ENCODE measurements around the gene TBC1D9.
"Not testable (repeated sequence)": the region's sequence is repeated elsewhere in the genome, so short reads cannot be mapped to it uniquely, and the experiment has no call there.

The TBC1D9 gene

GRCh38 chr4:140756319-140757231 is at the start of gene TBC1D9:
Gene TBC1D9 (minus strand): TSS chr4:140756385. CDS start chr4:140756045, 340 bp downstream.
- peak; percentile 15 for DNase-seq

- no peak for DNase-seq
Measured at GRCh38 chr4:140805293-140805692, 49.1 kb upstream of the TBC1D9 start.

- no peak for DNase-seq
Measured at GRCh38 chr4:140802591-140802990, 46.4 kb upstream of the TBC1D9 start.

GRCh38 chr4:140800666-140801065 is 44.5 kb upstream of the TBC1D9 start:
- no peak for DNase-seq

GRCh38 chr4:140799686-140800225 is 43.6 kb upstream of the TBC1D9 start:
- DNase-seq, result no peak

- no peak for DNase-seq
Measured at GRCh38 chr4:140793291-140793690, 37.1 kb upstream of the TBC1D9 start.

- DNase-seq, result no peak
Measured at GRCh38 chr4:140790765-140791164, 34.6 kb upstream of the TBC1D9 start.

GRCh38 chr4:140790171-140790570 is 34.0 kb upstream of the TBC1D9 start:
- DNase-seq, result no peak

GRCh38 chr4:140789759-140790158 is 33.6 kb upstream of the TBC1D9 start:
- DNase-seq, result no peak

GRCh38 chr4:140782787-140783186 is 26.6 kb upstream of the TBC1D9 start:
- not testable (repeated sequence) for DNase-seq

GRCh38 chr4:140781596-140781995 is 25.4 kb upstream of the TBC1D9 start:
- no peak for DNase-seq

GRCh38 chr4:140777894-140778293 is 21.7 kb upstream of the TBC1D9 start:
- DNase-seq, result no peak

GRCh38 chr4:140777386-140777785 is 21.2 kb upstream of the TBC1D9 start:
- no peak for DNase-seq

GRCh38 chr4:140776556-140776955 is 20.4 kb upstream of the TBC1D9 start:
- no peak for DNase-seq

GRCh38 chr4:140774956-140775355 is 18.8 kb upstream of the TBC1D9 start:
- DNase-seq, result no peak

- DNase-seq, result no peak
Measured at GRCh38 chr4:140774510-140774909, 18.3 kb upstream of the TBC1D9 start.

GRCh38 chr4:140769209-140769608 is 13.0 kb upstream of the TBC1D9 start:
- no peak for DNase-seq

- no peak for DNase-seq
Measured at GRCh38 chr4:140764785-140765392, 8.7 kb upstream of the TBC1D9 start.

GRCh38 chr4:140762202-140762601 is 6.0 kb upstream of the TBC1D9 start:
- no peak for DNase-seq

GRCh38 chr4:140757232-140757630 is 1.0 kb upstream of the TBC1D9 start:
- DNase-seq, result no peak

GRCh38 chr4:140755774-140756318 is 339 bp downstream of the TBC1D9 start:
- DNase-seq, result peak; percentile 12

GRCh38 chr4:140754918-140755773 is 1.0 kb downstream of the TBC1D9 start:
- DNase-seq, result no peak

GRCh38 chr4:140753329-140753728 is 2.9 kb downstream of the TBC1D9 start:
- DNase-seq, result no peak

All from cortex of kidney (tissue), 1 donor.